Stimulated activated CD8-positive, alpha-beta memory T cell treated with anti-CD3 and anti-CD28 coated beads, Interleukin-2, amount 100 ng/mL, for 1 hour (primary cell): Measurements from ENCODE around the gene TSSC4.

ENCODE experiments used
- DNase-seq, 2 donors: peaks; one replicate each; pipeline ENCODE4 v3.0.0-alpha.2; 2020; ENCODE audit warnings: low read depth in 2 of 2

Gene TSSC4

GRCh38 chr11:2386591-2386990 is 14.0 kb upstream of the TSSC4 start:
- no peak for DNase-seq

GRCh38 chr11:2387266-2387987 is 13.1 kb upstream of the TSSC4 start:
- DNase-seq, result no peak

- DNase-seq, result no peak
Measured at GRCh38 chr11:2388431-2389376, 11.8 kb upstream of the TSSC4 start.

GRCh38 chr11:2389377-2390026 is 11.0 kb upstream of the TSSC4 start:
- no peak for DNase-seq

- DNase-seq, result no peak
Measured at GRCh38 chr11:2390091-2390724, 10.3 kb upstream of the TSSC4 start.

- DNase-seq, result no peak
Measured at GRCh38 chr11:2390725-2391151, 9.8 kb upstream of the TSSC4 start.

GRCh38 chr11:2391181-2391975 is 9.2 kb upstream of the TSSC4 start:
- DNase-seq, result no peak

GRCh38 chr11:2392241-2392959 is 8.2 kb upstream of the TSSC4 start:
- DNase-seq, result no peak

GRCh38 chr11:2393111-2393868 is 7.3 kb upstream of the TSSC4 start:
- DNase-seq, result no peak

- no peak for DNase-seq
Measured at GRCh38 chr11:2393941-2394817, 6.4 kb upstream of the TSSC4 start.

GRCh38 chr11:2394818-2395105 is 5.8 kb upstream of the TSSC4 start:
- DNase-seq, result no peak

- no peak for DNase-seq
Measured at GRCh38 chr11:2395211-2395730, 5.3 kb upstream of the TSSC4 start.

- no peak for DNase-seq
Measured at GRCh38 chr11:2395856-2396255, 4.7 kb upstream of the TSSC4 start.

- no peak for DNase-seq
Measured at GRCh38 chr11:2396471-2396870, 4.1 kb upstream of the TSSC4 start.

GRCh38 chr11:2397005-2397404 is 3.5 kb upstream of the TSSC4 start:
- no peak for DNase-seq

GRCh38 chr11:2398664-2399355 is 1.7 kb upstream of the TSSC4 start:
- DNase-seq, result no peak

- DNase-seq, result no peak
Measured at GRCh38 chr11:2399488-2400068, 972 bp upstream of the TSSC4 start.
